ENCODE measurements around the gene MLEC. TPM values are rescaled to one million over a fixed set of nuclear protein-coding genes. Genes with fewer than 3 reads are reported as not detected.
A peak's percentile ranks its signal among the peaks of the same experiment; 100 is the strongest.

The MLEC gene
- total and polyA plus RNA-seq, 2 of the 13 experiments (the other 11 are each of a cell fraction or from before 2014, with no cell fraction given): 49.8 to 156 TPM

DNA sequence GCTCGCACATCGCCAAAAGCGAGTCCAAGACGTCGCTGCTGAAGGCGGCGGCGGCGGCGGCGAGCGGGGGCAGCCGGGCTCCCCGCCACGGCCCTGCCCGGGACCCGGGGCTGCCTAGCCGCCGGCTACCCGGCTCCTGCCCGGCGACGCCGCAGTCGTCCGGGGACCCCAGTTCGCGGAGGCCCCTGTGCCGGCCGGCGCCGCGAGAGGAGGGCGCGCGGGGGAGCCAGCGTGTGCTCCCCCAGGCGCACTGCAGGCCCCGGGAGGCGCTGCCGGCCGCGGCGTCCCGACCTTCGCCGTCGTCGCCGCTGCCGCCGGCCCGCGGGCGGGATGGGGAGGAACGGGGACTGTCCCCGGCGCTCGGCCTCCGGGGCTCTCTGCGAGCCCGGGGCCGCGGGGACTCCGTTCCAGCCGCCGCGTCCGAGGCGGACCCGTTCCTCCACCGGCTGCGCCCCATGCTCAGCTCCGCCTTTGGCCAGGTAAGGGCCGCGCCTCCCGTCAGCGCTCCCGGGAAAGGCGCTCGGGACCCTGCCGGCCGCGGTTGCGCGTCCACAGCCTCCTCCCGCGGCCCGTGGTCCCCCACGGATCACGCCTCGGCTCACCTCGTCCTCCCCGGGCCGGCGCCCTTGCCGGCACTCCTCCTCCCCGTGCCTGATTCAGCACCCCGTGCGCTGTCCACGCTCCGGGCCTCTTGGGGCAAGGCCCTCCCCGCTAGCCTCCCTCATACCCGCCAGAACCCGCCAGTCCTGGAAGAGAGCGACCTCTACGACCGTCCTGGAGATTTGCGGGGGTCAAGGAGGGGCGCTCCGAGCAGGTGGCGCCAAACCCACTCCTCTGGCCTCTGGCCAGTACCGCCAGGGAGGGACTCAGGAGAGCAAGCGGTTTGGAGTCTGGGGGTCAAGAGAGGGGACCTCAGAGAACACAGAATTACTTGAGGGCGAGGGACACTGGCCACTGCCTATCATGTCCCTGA lies 45.8 kb upstream of the MLEC start (continued):
- TF ChIP-seq, protein P1, sequence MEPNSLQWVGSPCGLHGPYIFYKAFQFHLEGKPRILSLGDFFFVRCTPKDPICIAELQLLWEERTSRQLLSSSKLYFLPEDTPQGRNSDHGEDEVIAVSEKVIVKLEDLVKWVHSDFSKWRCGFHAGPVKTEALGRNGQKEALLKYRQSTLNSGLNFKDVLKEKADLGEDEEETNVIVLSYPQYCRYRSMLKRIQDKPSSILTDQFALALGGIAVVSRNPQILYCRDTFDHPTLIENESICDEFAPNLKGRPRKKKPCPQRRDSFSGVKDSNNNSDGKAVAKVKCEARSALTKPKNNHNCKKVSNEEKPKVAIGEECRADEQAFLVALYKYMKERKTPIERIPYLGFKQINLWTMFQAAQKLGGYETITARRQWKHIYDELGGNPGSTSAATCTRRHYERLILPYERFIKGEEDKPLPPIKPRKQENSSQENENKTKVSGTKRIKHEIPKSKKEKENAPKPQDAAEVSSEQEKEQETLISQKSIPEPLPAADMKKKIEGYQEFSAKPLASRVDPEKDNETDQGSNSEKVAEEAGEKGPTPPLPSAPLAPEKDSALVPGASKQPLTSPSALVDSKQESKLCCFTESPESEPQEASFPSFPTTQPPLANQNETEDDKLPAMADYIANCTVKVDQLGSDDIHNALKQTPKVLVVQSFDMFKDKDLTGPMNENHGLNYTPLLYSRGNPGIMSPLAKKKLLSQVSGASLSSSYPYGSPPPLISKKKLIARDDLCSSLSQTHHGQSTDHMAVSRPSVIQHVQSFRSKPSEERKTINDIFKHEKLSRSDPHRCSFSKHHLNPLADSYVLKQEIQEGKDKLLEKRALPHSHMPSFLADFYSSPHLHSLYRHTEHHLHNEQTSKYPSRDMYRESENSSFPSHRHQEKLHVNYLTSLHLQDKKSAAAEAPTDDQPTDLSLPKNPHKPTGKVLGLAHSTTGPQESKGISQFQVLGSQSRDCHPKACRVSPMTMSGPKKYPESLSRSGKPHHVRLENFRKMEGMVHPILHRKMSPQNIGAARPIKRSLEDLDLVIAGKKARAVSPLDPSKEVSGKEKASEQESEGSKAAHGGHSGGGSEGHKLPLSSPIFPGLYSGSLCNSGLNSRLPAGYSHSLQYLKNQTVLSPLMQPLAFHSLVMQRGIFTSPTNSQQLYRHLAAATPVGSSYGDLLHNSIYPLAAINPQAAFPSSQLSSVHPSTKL (CRISPR knock-in tag; IDR thresholded peaks at IDR 0.05): peak; percentile 28; the same call in 1 of the 2 replicates
- TF ChIP-seq, protein P2, sequence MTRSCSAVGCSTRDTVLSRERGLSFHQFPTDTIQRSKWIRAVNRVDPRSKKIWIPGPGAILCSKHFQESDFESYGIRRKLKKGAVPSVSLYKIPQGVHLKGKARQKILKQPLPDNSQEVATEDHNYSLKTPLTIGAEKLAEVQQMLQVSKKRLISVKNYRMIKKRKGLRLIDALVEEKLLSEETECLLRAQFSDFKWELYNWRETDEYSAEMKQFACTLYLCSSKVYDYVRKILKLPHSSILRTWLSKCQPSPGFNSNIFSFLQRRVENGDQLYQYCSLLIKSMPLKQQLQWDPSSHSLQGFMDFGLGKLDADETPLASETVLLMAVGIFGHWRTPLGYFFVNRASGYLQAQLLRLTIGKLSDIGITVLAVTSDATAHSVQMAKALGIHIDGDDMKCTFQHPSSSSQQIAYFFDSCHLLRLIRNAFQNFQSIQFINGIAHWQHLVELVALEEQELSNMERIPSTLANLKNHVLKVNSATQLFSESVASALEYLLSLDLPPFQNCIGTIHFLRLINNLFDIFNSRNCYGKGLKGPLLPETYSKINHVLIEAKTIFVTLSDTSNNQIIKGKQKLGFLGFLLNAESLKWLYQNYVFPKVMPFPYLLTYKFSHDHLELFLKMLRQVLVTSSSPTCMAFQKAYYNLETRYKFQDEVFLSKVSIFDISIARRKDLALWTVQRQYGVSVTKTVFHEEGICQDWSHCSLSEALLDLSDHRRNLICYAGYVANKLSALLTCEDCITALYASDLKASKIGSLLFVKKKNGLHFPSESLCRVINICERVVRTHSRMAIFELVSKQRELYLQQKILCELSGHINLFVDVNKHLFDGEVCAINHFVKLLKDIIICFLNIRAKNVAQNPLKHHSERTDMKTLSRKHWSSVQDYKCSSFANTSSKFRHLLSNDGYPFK (CRISPR knock-in tag; IDR thresholded peaks at IDR 0.05; ENCODE audit: borderline replicate concordance): peak; percentile 44; the same call in 1 of the 2 replicates
- no peak for TF ChIP-seq ZNF615 (CRISPR knock-in tag; IDR thresholded peaks at IDR 0.05; ENCODE audit: borderline replicate concordance)
- no peak for TF ChIP-seq ELF4 (CRISPR knock-in tag; IDR thresholded peaks at IDR 0.05; ENCODE audit: borderline replicate concordance)
- TF ChIP-seq RFXANK (CRISPR knock-in tag; IDR thresholded peaks at IDR 0.05): no peak
- peak; percentile 52; the same call in 1 of the 2 replicates for TF ChIP-seq ZBTB43 (CRISPR knock-in tag; conservative IDR thresholded peaks at IDR 0.05)
- TF ChIP-seq BRCA1 (CRISPR knock-in tag; IDR thresholded peaks at IDR 0.05): no peak
- no peak for TF ChIP-seq SP1 (IDR thresholded peaks at IDR 0.05)
- TF ChIP-seq SP1 (CRISPR knock-in tag; IDR thresholded peaks at IDR 0.05): no peak
- TF ChIP-seq ZNF749 (CRISPR knock-in tag; IDR thresholded peaks at IDR 0.05; ENCODE audit: borderline replicate concordance): no peak
- TF ChIP-seq FOXC1 (CRISPR knock-in tag; IDR thresholded peaks at IDR 0.05; ENCODE audit: borderline replicate concordance): 0 out of 2 replicates have a peak, but pooled peaks have one; percentile 34
- no peak for TF ChIP-seq ZBTB2 (CRISPR knock-in tag; IDR thresholded peaks at IDR 0.05; ENCODE audit: low read depth)
- peak; percentile 72; the same call in 1 of the 2 replicates for TF ChIP-seq KDM2A (CRISPR knock-in tag; IDR thresholded peaks at IDR 0.05; ENCODE audit: borderline replicate concordance, low read depth)
- TF ChIP-seq PAWR (CRISPR knock-in tag; IDR thresholded peaks at IDR 0.05; ENCODE audit: borderline replicate concordance): no peak
- no peak for TF ChIP-seq SATB2 (CRISPR knock-in tag; IDR thresholded peaks at IDR 0.05)
- TF ChIP-seq TCF7L2 (IDR thresholded peaks at IDR 0.05; ENCODE audit: low read depth, low read length): no peak
- no peak; the same call in 1 of the 2 replicates for TF ChIP-seq MXD4 (CRISPR knock-in tag; IDR thresholded peaks at IDR 0.05)
- TF ChIP-seq SMAD3 (CRISPR knock-in tag; IDR thresholded peaks at IDR 0.05): no peak
